Activated CD4-positive, alpha-beta T cell treated with anti-CD3 and anti-CD28 coated beads, Interleukin-2, amount 10 ng/mL, durations not matched to agents 24 days and 14 days (primary cell): ENCODE results near the gene NRG2. TPM values are rescaled to one million over a fixed set of nuclear protein-coding genes. Genes with fewer than 3 reads are reported as not detected.

Experiments used
- DNase-seq: peaks from one replicate; pipeline ENCODE4 v3.0.0; 2022
- H3K27ac Mint-ChIP-seq: one replicate; pipeline ENCODE4 v1.8.0; 2022; ENCODE audit warnings: mild to moderate bottlenecking, mixed read lengths
- H3K27me3 Mint-ChIP-seq: one replicate; pipeline ENCODE4 v1.8.0; 2022; ENCODE audit warnings: mixed read lengths
- H3K36me3 Mint-ChIP-seq: one replicate; pipeline ENCODE4 v1.8.0; 2022; ENCODE audit warnings: low read depth, mild to moderate bottlenecking, mixed read lengths
- H3K4me1 Mint-ChIP-seq: one replicate; pipeline ENCODE4 v1.8.0; 2021; ENCODE audit warnings: mixed read lengths
- H3K4me3 Mint-ChIP-seq: one replicate; pipeline ENCODE4 v1.8.0; 2022; ENCODE audit warnings: mild to moderate bottlenecking, moderate library complexity, mixed read lengths
- H3K9me3 Mint-ChIP-seq: one replicate; pipeline ENCODE4 v1.8.0; 2021; ENCODE audit warnings: mixed read lengths
- intact Hi-C: fragments of 100-400 bp; cut with micrococcal nuclease; formaldehyde crosslinking; loops from one replicate; pipeline ENCODE4 v1.15.1; 2023
- total RNA-seq: library from RNA; stranded (reverse); gene quantifications from 2 replicates; pipeline ENCODE4 v1.2.3, GENCODE V29; 2022

NRG2 gene
- total RNA-seq, 1 donor from 2014 or later: 0.07 TPM

- H3K36me3 Mint-ChIP-seq: no peaks in the 10 kb centered on the region
- no peak for DNase-seq
- no peaks in the 10 kb centered on the region for H3K4me1 Mint-ChIP-seq
- no peak overlapping the region for H3K27ac Mint-ChIP-seq
- no peak overlapping the region for H3K4me3 Mint-ChIP-seq
- H3K27me3 Mint-ChIP-seq: peaks cover 3% of the 10 kb centered on the region
- intact Hi-C loops: no loop called here
- no peaks in the 10 kb centered on the region for H3K9me3 Mint-ChIP-seq
These were observed 187.6 kb downstream of the NRG2 start for GRCh38 chr5:139855451-139855850.

- H3K27me3 Mint-ChIP-seq: peaks cover 5% of the 10 kb centered on the region
- H3K4me1 Mint-ChIP-seq: no peaks in the 10 kb centered on the region
- intact Hi-C loops: no loop called here
- H3K27ac Mint-ChIP-seq: no peak overlapping the region
- H3K4me3 Mint-ChIP-seq: no peak overlapping the region
- no peaks in the 10 kb centered on the region for H3K36me3 Mint-ChIP-seq
- H3K9me3 Mint-ChIP-seq: no peaks in the 10 kb centered on the region
- DNase-seq: no peak
These were observed 188.1 kb downstream of the NRG2 start for GRCh38 chr5:139854953-139855352.

GRCh38 chr5:139854029-139854605, 189.0 kb downstream of the NRG2 start:
- intact Hi-C loops: no loop called here
- no peaks in the 10 kb centered on the region for H3K36me3 Mint-ChIP-seq
- no peak overlapping the region for H3K27ac Mint-ChIP-seq
- no peaks in the 10 kb centered on the region for H3K4me1 Mint-ChIP-seq
- H3K9me3 Mint-ChIP-seq: no peaks in the 10 kb centered on the region
- peaks cover 13% of the 10 kb centered on the region for H3K27me3 Mint-ChIP-seq
- no peak overlapping the region for H3K4me3 Mint-ChIP-seq
- no peak for DNase-seq

- no peak for DNase-seq
- Mint-ChIP-seq H3K36me3 (no peaks in the 10 kb centered on the region), H3K27ac (no peak overlapping the region), H3K9me3 (no peaks in the 10 kb centered on the region), H3K4me1 (no peaks in the 10 kb centered on the region), H3K4me3 (no peak overlapping the region), H3K27me3 (peaks cover 17% of the 10 kb centered on the region)
- intact Hi-C loops: no loop called here
These were observed 190.4 kb downstream of the NRG2 start for GRCh38 chr5:139852696-139853095.

- no peaks in the 10 kb centered on the region for H3K9me3 Mint-ChIP-seq
- H3K36me3 Mint-ChIP-seq: no peaks in the 10 kb centered on the region
- no peak overlapping the region for H3K4me3 Mint-ChIP-seq
- H3K27me3 Mint-ChIP-seq: peaks cover 25% of the 10 kb centered on the region
- peaks cover 2% of the 10 kb centered on the region for H3K4me1 Mint-ChIP-seq
- DNase-seq: no peak
- intact Hi-C loops: no loop called here
- no peak overlapping the region for H3K27ac Mint-ChIP-seq
These were observed 191.5 kb downstream of the NRG2 start for GRCh38 chr5:139851558-139851957.

- no peaks in the 10 kb centered on the region for H3K9me3 Mint-ChIP-seq
- intact Hi-C loops: no loop called here
- DNase-seq: no peak
- no peak overlapping the region for H3K4me3 Mint-ChIP-seq
- peaks cover 2% of the 10 kb centered on the region for H3K4me1 Mint-ChIP-seq
- H3K36me3 Mint-ChIP-seq: no peaks in the 10 kb centered on the region
- peaks cover 35% of the 10 kb centered on the region for H3K27me3 Mint-ChIP-seq
- H3K27ac Mint-ChIP-seq: no peak overlapping the region
These were observed 192.6 kb downstream of the NRG2 start for GRCh38 chr5:139850423-139851016.

GRCh38 chr5:139849942-139850341, 193.2 kb downstream of the NRG2 start:
- Mint-ChIP-seq H3K36me3 (no peaks in the 10 kb centered on the region), H3K9me3 (no peaks in the 10 kb centered on the region), H3K4me3 (peak overlapping the region; percentile 72), H3K27me3 (peaks cover 39% of the 10 kb centered on the region), H3K27ac (no peak overlapping the region), H3K4me1 (peaks cover 2% of the 10 kb centered on the region)
- intact Hi-C loops: no loop called here
- no peak for DNase-seq

GRCh38 chr5:139849501-139849900, 193.6 kb downstream of the NRG2 start:
- H3K4me3 Mint-ChIP-seq: peak overlapping the region; percentile 72
- intact Hi-C loops: no loop called here
- peaks cover 2% of the 10 kb centered on the region for H3K4me1 Mint-ChIP-seq
- H3K36me3 Mint-ChIP-seq: no peaks in the 10 kb centered on the region
- no peak for DNase-seq
- no peak overlapping the region for H3K27ac Mint-ChIP-seq
- H3K27me3 Mint-ChIP-seq: peaks cover 43% of the 10 kb centered on the region
- H3K9me3 Mint-ChIP-seq: no peaks in the 10 kb centered on the region

GRCh38 chr5:139848508-139849100, 194.5 kb downstream of the NRG2 start:
- H3K27me3 Mint-ChIP-seq: peaks cover 48% of the 10 kb centered on the region
- H3K4me1 Mint-ChIP-seq: peaks cover 2% of the 10 kb centered on the region
- no peaks in the 10 kb centered on the region for H3K36me3 Mint-ChIP-seq
- H3K9me3 Mint-ChIP-seq: no peaks in the 10 kb centered on the region
- intact Hi-C loops: no loop called here
- H3K4me3 Mint-ChIP-seq: peak overlapping the region; percentile 72
- peak overlapping the region; percentile 41 for H3K27ac Mint-ChIP-seq
- no peak for DNase-seq

GRCh38 chr5:139847790-139848507, 195.2 kb downstream of the NRG2 start:
- Mint-ChIP-seq H3K27ac (no peak overlapping the region), H3K36me3 (no peaks in the 10 kb centered on the region), H3K9me3 (no peaks in the 10 kb centered on the region), H3K4me1 (peaks cover 2% of the 10 kb centered on the region), H3K4me3 (peak overlapping the region; percentile 69), H3K27me3 (peaks cover 52% of the 10 kb centered on the region)
- intact Hi-C loops: no loop called here
- DNase-seq: peak; percentile 91

GRCh38 chr5:139847091-139847490, 196.0 kb downstream of the NRG2 start:
- Mint-ChIP-seq H3K36me3 (no peaks in the 10 kb centered on the region), H3K4me1 (peaks cover 2% of the 10 kb centered on the region), H3K27me3 (peaks cover 58% of the 10 kb centered on the region), H3K27ac (no peak overlapping the region), H3K4me3 (peak overlapping the region; percentile 62), H3K9me3 (no peaks in the 10 kb centered on the region)
- intact Hi-C loops: no loop called here
- DNase-seq: no peak

GRCh38 chr5:139845846-139846681, 197.0 kb downstream of the NRG2 start:
- Mint-ChIP-seq H3K4me1 (peaks cover 2% of the 10 kb centered on the region), H3K4me3 (no peak overlapping the region), H3K27ac (no peak overlapping the region), H3K9me3 (no peaks in the 10 kb centered on the region), H3K36me3 (no peaks in the 10 kb centered on the region), H3K27me3 (peaks cover 61% of the 10 kb centered on the region)
- no peak for DNase-seq
- intact Hi-C loops: no loop called here

GRCh38 chr5:139844472-139845145, 198.5 kb downstream of the NRG2 start:
- H3K4me1 Mint-ChIP-seq: peaks cover 2% of the 10 kb centered on the region
- H3K4me3 Mint-ChIP-seq: no peak overlapping the region
- intact Hi-C loops: loop anchor here (1.0 kb wide), 1 partner anchor 57 kb away; no protein-coding TSS in a partner anchor
- H3K27ac Mint-ChIP-seq: no peak overlapping the region
- H3K27me3 Mint-ChIP-seq: peaks cover 55% of the 10 kb centered on the region
- no peaks in the 10 kb centered on the region for H3K9me3 Mint-ChIP-seq
- H3K36me3 Mint-ChIP-seq: no peaks in the 10 kb centered on the region
- DNase-seq: peak; percentile 86
